Neural progenitor cell (in vitro differentiated cells): ENCODE results near the gene DACH1. TPM values are rescaled to one million over a fixed set of nuclear protein-coding genes. Genes with fewer than 3 reads are reported as not detected.

ENCODE experiments used
- DNase-seq: peaks from one replicate; pipeline ENCODE4 v3.0.0-alpha.2; 2016; ENCODE audit warnings: low spot score
- H2AFZ ChIP-seq: fragments of 200-600 bp; sonication (generic); replicated peaks from 2 replicates; pipeline ENCODE4 v1.6.1; 2016; ENCODE audit warnings: antibody characterized with exemption
- H3F3A ChIP-seq: fragments of 200-600 bp; sonication (generic); 2 replicates; pipeline ENCODE4 v1.6.1; 2016; ENCODE audit warnings: antibody characterized with exemption, low read depth
- H3K27ac ChIP-seq: fragments of 200-600 bp; sonication (generic); 2 replicates; pipeline ENCODE4 v1.5.1; 2016; ENCODE audit warnings: mild to moderate bottlenecking
- H3K27me3 ChIP-seq: fragments of 200-600 bp; sonication (generic); 2 replicates; pipeline ENCODE4 v1.6.1; 2016; ENCODE audit warnings: mild to moderate bottlenecking, moderate library complexity
- H3K36me3 ChIP-seq: fragments of 200-600 bp; sonication (generic); 2 replicates; pipeline ENCODE4 v1.5.1; 2016
- H3K4me1 ChIP-seq: fragments of 200-600 bp; sonication (generic); 2 replicates; pipeline ENCODE4 v1.6.1; 2016; ENCODE audit warnings: mixed run types
- H3K4me2 ChIP-seq: fragments of 200-600 bp; sonication (generic); 2 replicates; pipeline ENCODE4 v1.6.1; 2016
- H3K4me3 ChIP-seq: fragments of 200-600 bp; sonication (generic); 2 replicates; pipeline ENCODE4 v1.5.1; 2016
- H3K79me2 ChIP-seq: fragments of 200-600 bp; sonication (generic); 2 replicates; pipeline ENCODE4 v1.6.1; 2016; ENCODE audit warnings: low read depth
- H3K9ac ChIP-seq: fragments of 200-600 bp; sonication (generic); 2 replicates; pipeline ENCODE4 v1.6.1; 2016
- H3K9me3 ChIP-seq: fragments of 200-600 bp; sonication (generic); 2 replicates; pipeline ENCODE4 v1.5.1; 2016; ENCODE audit warnings: low read depth
- H4K20me1 ChIP-seq: fragments of 200-600 bp; sonication (generic); 2 replicates; pipeline ENCODE4 v1.6.1; 2016; ENCODE audit warnings: low read depth
- H3K27ac Mint-ChIP-seq: 3 replicates; pipeline ENCODE4 v1.8.0; 2021; ENCODE audit warnings: mixed read lengths
- H3K27me3 Mint-ChIP-seq: 2 replicates; pipeline ENCODE4 v1.8.0; 2022; ENCODE audit warnings: low read depth, mild to moderate bottlenecking, inconsistent platforms, moderate library complexity, mixed read lengths; ENCODE audit not compliant: insufficient read depth
- H3K36me3 Mint-ChIP-seq: 3 replicates; pipeline ENCODE4 v1.8.0; 2021; ENCODE audit warnings: mixed read lengths
- H3K4me1 Mint-ChIP-seq: 3 replicates; pipeline ENCODE4 v1.8.0; 2021; ENCODE audit warnings: mixed read lengths
- H3K4me3 Mint-ChIP-seq: 3 replicates; pipeline ENCODE4 v1.8.0; 2021; ENCODE audit warnings: mild to moderate bottlenecking, moderate library complexity, mixed read lengths
- H3K9me3 Mint-ChIP-seq: 3 replicates; pipeline ENCODE4 v1.8.0; 2020; ENCODE audit warnings: mixed read lengths
- EZH2 ChIP-seq: fragments of 200-600 bp; sonication (generic); IDR thresholded peaks from 2 replicates; pipeline ENCODE4 v1.6.1; 2017; ENCODE audit warnings: antibody characterized with exemption, mild to moderate bottlenecking, moderate library complexity
- EZH2phosphoT487 ChIP-seq: fragments of 200-600 bp; sonication (generic); IDR thresholded peaks from 2 replicates; pipeline ENCODE4 v1.6.1; 2017; ENCODE audit warnings: antibody characterized with exemption
- total RNA-seq: library from RNA; depleted of rRNA; stranded (reverse); fragments of >200 nt; gene quantifications from 2 replicates; pipeline ENCODE4 v1.2.3, GENCODE V29; 2015; ENCODE audit warnings: low replicate concordance
- TF ChIP-seq, protein P1 (sequence below): fragments of 200-600 bp; sonication (generic); IDR thresholded peaks from 2 replicates; pipeline ENCODE4 v1.5.1; 2017; ENCODE audit warnings: antibody characterized with exemption, mild to moderate bottlenecking

Gene DACH1
- total RNA-seq, 1 donor from 2014 or later: 27.6 TPM

DNA sequence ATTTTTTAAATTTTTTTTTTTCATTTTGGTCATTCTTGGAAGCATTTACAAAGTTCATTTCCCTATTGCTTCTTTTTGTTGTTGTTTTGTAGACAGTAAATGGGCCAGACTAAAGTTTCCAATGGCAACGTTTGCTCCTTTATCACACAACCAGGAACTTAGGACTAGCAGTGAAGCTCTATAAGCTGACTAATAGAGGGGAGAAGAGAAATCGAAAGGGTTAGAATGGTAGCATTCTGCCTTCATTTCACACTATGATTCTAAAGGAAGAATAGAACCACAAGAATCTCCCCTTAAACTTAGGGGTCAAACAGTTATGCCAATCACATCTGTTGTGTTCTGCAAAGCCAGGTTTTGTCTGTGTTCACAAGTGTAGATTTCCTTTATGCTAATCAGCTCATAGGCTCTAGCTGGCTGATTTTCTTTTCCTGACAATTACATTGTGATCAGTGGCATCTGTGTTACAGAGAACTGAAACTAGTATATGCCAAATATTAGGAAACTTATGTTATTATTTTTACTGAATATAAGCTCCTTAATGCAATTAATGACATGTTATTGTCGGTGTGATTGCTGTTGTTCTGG lies 467.3 kb downstream of the DACH1 start:
- Mint-ChIP-seq H3K4me1 (peaks cover 29% of the 10 kb centered on the region), H3K36me3 (no peaks in the 10 kb centered on the region), H3K27ac (peak overlapping the region; percentile 97), H3K9me3 (peaks cover under 1% of the 10 kb centered on the region), H3K4me3 (no peak overlapping the region), H3K27me3 (no peaks in the 10 kb centered on the region)
- Histone ChIP-seq H3K9ac (no peak overlapping the region), H3K9me3 (no peaks in the 10 kb centered on the region), H4K20me1 (no peaks in the 10 kb centered on the region), H3K4me2 (peak overlapping the region; percentile 17), H3K4me1 (peaks cover 17% of the 10 kb centered on the region), H3K79me2 (no peaks in the 10 kb centered on the region), H3K27ac (no peak overlapping the region), H3K27me3 (no peaks in the 10 kb centered on the region), H2AFZ (no peak overlapping the region), H3K4me3 (no peak overlapping the region), H3F3A (no peaks in the 10 kb centered on the region), H3K36me3 (no peaks in the 10 kb centered on the region)
- no peak for TF ChIP-seq EZH2phosphoT487
- no peak for TF ChIP-seq EZH2
- TF ChIP-seq, protein P1, sequence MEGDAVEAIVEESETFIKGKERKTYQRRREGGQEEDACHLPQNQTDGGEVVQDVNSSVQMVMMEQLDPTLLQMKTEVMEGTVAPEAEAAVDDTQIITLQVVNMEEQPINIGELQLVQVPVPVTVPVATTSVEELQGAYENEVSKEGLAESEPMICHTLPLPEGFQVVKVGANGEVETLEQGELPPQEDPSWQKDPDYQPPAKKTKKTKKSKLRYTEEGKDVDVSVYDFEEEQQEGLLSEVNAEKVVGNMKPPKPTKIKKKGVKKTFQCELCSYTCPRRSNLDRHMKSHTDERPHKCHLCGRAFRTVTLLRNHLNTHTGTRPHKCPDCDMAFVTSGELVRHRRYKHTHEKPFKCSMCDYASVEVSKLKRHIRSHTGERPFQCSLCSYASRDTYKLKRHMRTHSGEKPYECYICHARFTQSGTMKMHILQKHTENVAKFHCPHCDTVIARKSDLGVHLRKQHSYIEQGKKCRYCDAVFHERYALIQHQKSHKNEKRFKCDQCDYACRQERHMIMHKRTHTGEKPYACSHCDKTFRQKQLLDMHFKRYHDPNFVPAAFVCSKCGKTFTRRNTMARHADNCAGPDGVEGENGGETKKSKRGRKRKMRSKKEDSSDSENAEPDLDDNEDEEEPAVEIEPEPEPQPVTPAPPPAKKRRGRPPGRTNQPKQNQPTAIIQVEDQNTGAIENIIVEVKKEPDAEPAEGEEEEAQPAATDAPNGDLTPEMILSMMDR: no peak
- peak; percentile 28 for DNase-seq

DNA sequence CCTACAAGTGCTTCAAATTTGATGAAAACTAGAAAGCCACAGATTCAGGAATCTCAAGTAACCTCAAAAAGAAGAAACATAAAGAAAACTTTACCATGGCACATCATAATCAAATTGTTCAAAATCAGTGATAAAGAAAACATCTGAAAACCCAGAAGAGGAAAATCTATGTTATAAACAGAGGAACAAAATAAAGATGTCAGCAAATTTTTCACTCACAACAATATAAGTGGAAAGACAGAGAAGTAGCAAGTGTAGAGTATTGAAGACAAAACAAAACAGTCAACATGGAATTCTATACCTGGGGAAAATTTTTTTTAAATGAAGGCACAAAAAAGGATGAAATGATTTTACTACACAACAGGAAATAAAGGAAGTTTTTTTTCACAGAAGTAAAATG lies 470.9 kb downstream of the DACH1 start:
- Mint-ChIP-seq H3K36me3 (no peaks in the 10 kb centered on the region), H3K27me3 (no peaks in the 10 kb centered on the region), H3K4me3 (no peak overlapping the region), H3K27ac (no peak overlapping the region), H3K9me3 (peaks cover 3% of the 10 kb centered on the region), H3K4me1 (peaks cover 27% of the 10 kb centered on the region)
- no peak for DNase-seq
- Histone ChIP-seq H3K4me1 (peaks cover 17% of the 10 kb centered on the region), H3F3A (no peaks in the 10 kb centered on the region), H3K36me3 (peaks cover 11% of the 10 kb centered on the region), H3K9ac (no peak overlapping the region), H4K20me1 (no peaks in the 10 kb centered on the region), H3K4me3 (no peak overlapping the region), H3K27me3 (no peaks in the 10 kb centered on the region), H2AFZ (peak overlapping the region; percentile 70), H3K79me2 (no peaks in the 10 kb centered on the region), H3K27ac (no peak overlapping the region), H3K9me3 (no peaks in the 10 kb centered on the region), H3K4me2 (no peak overlapping the region)
- TF ChIP-seq, protein P1: no peak
- TF ChIP-seq EZH2phosphoT487 (no peak), EZH2 (no peak)

DNA sequence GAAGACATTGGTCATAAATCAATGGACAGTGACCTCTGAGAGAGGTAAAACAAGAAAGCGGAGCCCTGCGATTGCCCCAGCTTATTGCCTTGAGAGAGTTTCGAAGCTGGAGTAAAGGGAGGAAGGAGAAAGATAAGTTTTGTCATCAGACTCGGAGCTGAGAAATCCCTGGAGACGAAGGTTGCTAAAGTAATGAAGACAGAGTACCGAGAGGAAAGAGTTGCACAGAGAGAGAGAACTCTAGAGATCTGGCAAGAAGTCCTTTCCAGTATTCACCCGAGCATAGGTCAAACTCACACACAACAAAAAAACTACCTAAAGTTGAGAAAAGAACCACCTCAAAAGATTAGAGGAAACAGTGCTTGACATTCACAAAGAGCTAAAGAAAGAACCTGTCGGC lies 472.0 kb downstream of the DACH1 start:
- Histone ChIP-seq H3K4me3 (no peak overlapping the region), H3K9me3 (peaks cover 9% of the 10 kb centered on the region), H4K20me1 (no peaks in the 10 kb centered on the region), H3K4me2 (no peak overlapping the region), H3K36me3 (peaks cover 11% of the 10 kb centered on the region), H3K27ac (no peak overlapping the region), H2AFZ (peak overlapping the region; percentile 76), H3K4me1 (peaks cover 11% of the 10 kb centered on the region), H3F3A (no peaks in the 10 kb centered on the region), H3K9ac (no peak overlapping the region), H3K27me3 (no peaks in the 10 kb centered on the region), H3K79me2 (no peaks in the 10 kb centered on the region)
- TF ChIP-seq EZH2 (no peak), EZH2phosphoT487 (no peak)
- TF ChIP-seq, protein P1: no peak
- Mint-ChIP-seq H3K36me3 (no peaks in the 10 kb centered on the region), H3K4me3 (no peak overlapping the region), H3K9me3 (peaks cover 13% of the 10 kb centered on the region), H3K27me3 (no peaks in the 10 kb centered on the region), H3K27ac (peak overlapping the region; percentile 11), H3K4me1 (peaks cover 18% of the 10 kb centered on the region)
- DNase-seq: no peak
